ENCODE measurements around the gene APOBEC3C.
"Not testable (repeated sequence)": the region's sequence is repeated elsewhere in the genome, so short reads cannot be mapped to it uniquely, and the experiment has no call there.

The APOBEC3C gene

GRCh38 chr22:39066442-39067276 lies 52.6 kb downstream of the APOBEC3C start:
- not testable (repeated sequence) for FAIRE-seq

DNA sequence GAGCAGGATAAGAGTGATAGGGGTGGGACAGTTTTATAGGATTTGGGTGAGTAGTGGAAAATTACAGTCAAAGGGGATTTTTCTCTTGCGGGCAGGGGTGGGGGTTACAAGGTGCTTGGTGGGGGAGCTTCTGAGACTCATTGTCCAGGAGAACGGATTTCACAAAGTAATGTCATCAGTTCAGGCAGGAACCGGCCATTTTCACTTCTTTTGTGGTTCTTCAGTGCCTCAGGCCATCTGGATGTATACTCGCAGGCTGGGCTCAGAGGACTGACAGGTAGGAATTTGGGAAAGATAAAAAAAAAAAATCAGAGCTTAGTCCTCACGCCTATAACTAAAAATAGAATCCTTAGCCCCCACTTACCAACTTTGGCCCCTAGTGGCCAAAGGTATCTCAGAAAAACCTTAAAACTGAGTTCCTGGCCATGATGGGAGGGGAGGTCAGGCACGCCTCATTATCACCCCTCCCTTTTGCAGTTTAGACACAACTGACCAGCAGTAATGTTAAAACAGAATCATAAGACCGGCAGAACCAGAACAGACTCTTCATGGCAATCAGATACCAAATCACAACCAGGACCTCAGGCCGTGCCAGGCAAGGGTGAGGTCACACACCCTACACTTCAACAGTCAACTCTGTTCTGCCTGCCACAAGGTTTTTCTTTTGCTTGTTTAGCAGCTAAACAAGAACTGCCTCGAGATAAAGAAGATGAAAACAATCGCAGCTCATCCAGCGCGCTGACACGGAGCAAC lies 54.2 kb downstream of the APOBEC3C start:
- no peak for FAIRE-seq
